SK-N-SH (cell line): Measurements from ENCODE around the gene AQP5. TPM values are rescaled to one million over a fixed set of nuclear protein-coding genes. Genes with fewer than 3 reads are reported as not detected.

Source experiments
- CTCF ChIA-PET: fragments of 300-600, 350-600 bp; formaldehyde crosslinking; extraction: SDS; loops from one replicate; lab custom pipeline; 2021; lab: Yijun Ruan, JAX
- POLR2A ChIA-PET: fragments of 350-600 bp; sonication (Branson Sonifier 250); formaldehyde crosslinking; extraction: SDS; loops from one replicate; lab custom pipeline; 2020; ENCODE audit warnings: antibody characterized with exemption, inconsistent platforms; lab: Yijun Ruan, JAX
- DNase-seq: peaks from one replicate; pipeline ENCODE4 v3.0.0; 2012
- H2AFZ ChIP-seq: fragments of 200-600 bp; sonication (generic); 2 replicates; pipeline ENCODE4 v1.8.1; 2016; ENCODE audit warnings: antibody characterized with exemption, mild to moderate bottlenecking, low read depth
- H3F3A ChIP-seq: fragments of 200-600 bp; sonication (generic); replicated peaks from 2 replicates; pipeline ENCODE3; 2016; ENCODE audit warnings: antibody characterized with exemption, mild to moderate bottlenecking; ENCODE audit not compliant: insufficient read depth
- H3K27ac ChIP-seq, 2 experiments: fragments of 200-500 bp in 1 of 2; fragments of 200-600 bp in 1 of 2; sonication (Bioruptor generic) in 1 of 2; sonication (generic), shearing (Covaris generic) in 1 of 2; 2 replicates each; pipeline versions ENCODE4 v1.5.1 to v1.6.1; 2014 to 2016; ENCODE audit warnings: low read depth in 2 of 2, inconsistent platforms in 1 of 2, low read length in 1 of 2, mild to moderate bottlenecking in 1 of 2, mixed read lengths in 1 of 2
- H3K27me3 ChIP-seq: fragments of 200-600 bp; sonication (generic), shearing (Covaris generic); 2 replicates; pipeline ENCODE4 v1.6.1; 2016; ENCODE audit warnings: mixed run types; ENCODE audit not compliant: insufficient read depth
- H3K36me3 ChIP-seq, 2 experiments: fragments of 200-500 bp in 1 of 2; fragments of 200-600 bp in 1 of 2; sonication (Bioruptor generic) in 1 of 2; sonication (generic) in 1 of 2; replicated peaks in 1 of 2; 2 replicates each; pipeline versions ENCODE3 to v1.5.1; 2014 to 2016; ENCODE audit warnings: low read length in 1 of 2, mild to moderate bottlenecking in 1 of 2; ENCODE audit not compliant: insufficient read depth in 2 of 2, control insufficient read depth in 1 of 2
- H3K4me1 ChIP-seq, 2 experiments: fragments of 200-500 bp in 1 of 2; fragments of 200-600 bp in 1 of 2; sonication (Bioruptor generic) in 1 of 2; sonication (generic), shearing (Covaris generic) in 1 of 2; 2 replicates each; pipeline versions ENCODE4 v1.5.1 to v1.6.1; 2014 to 2016; ENCODE audit warnings: low read depth in 1 of 2, low read length in 1 of 2, mixed run types in 1 of 2; ENCODE audit not compliant: insufficient read depth in 2 of 2, control insufficient read depth in 1 of 2
- H3K4me2 ChIP-seq: fragments of 200-600 bp; sonication (generic), shearing (Covaris generic); 2 replicates; pipeline ENCODE4 v1.6.1; 2017; ENCODE audit warnings: mixed run types
- H3K4me3 ChIP-seq, 2 experiments: fragments of 200-500 bp in 1 of 2; fragments of 200-600 bp in 1 of 2; sonication (Bioruptor generic) in 1 of 2; sonication (generic), shearing (Covaris generic) in 1 of 2; 2 replicates each; pipeline versions ENCODE4 v1.5.1 to v1.8.1; 2014 to 2016; ENCODE audit warnings: low read depth in 2 of 2, inconsistent platforms in 1 of 2, low read length in 1 of 2, mild to moderate bottlenecking in 1 of 2, mixed read lengths in 1 of 2, moderate library complexity in 1 of 2
- H3K79me2 ChIP-seq: fragments of 200-600 bp; sonication (generic); 2 replicates; pipeline ENCODE4 v1.8.1; 2017; ENCODE audit warnings: mild to moderate bottlenecking; ENCODE audit not compliant: insufficient read depth
- H3K9ac ChIP-seq: fragments of 200-600 bp; sonication (generic); 2 replicates; pipeline ENCODE4 v1.6.1; 2017; ENCODE audit warnings: mixed run types
- H3K9me2 ChIP-seq: fragments of 200-600 bp; sonication (generic); 2 replicates; pipeline ENCODE4 v1.6.1; 2017; ENCODE audit warnings: mixed run types
- H3K9me3 ChIP-seq: fragments of 200-600 bp; sonication (generic); 2 replicates; pipeline ENCODE4 v1.6.1; 2017; ENCODE audit warnings: mixed run types, mild to moderate bottlenecking, moderate library complexity
- H4K20me1 ChIP-seq: fragments of 200-600 bp; sonication (generic); 2 replicates; pipeline ENCODE4 v1.6.1; 2017; ENCODE audit warnings: mild to moderate bottlenecking, mixed run types; ENCODE audit not compliant: insufficient read depth
- EP300 ChIP-seq, 2 experiments: IDR thresholded peaks; 2 replicates each; pipeline versions ENCODE4 v1.4.0 to v1.6.1; 2012; ENCODE audit warnings: borderline replicate concordance in 1 of 2, low read depth in 1 of 2, low read length in 1 of 2
- FOSL2 ChIP-seq: IDR thresholded peaks from 2 replicates; pipeline ENCODE4 v1.4.0; 2012; ENCODE audit warnings: low read depth, mild to moderate bottlenecking, moderate library complexity, borderline replicate concordance
- FOXJ3 ChIP-seq: sonication (generic); formaldehyde crosslinking; IDR thresholded peaks from 2 replicates; pipeline ENCODE4 v1.5.1; 2020; ENCODE audit warnings: mild to moderate bottlenecking, missing genetic modification reagents
- GABPA ChIP-seq: IDR thresholded peaks from 2 replicates; pipeline ENCODE4 v1.4.0; 2012; ENCODE audit warnings: low read depth, mild to moderate bottlenecking
- IRF3 ChIP-seq: fragments of 150-350 bp; IDR thresholded peaks from 2 replicates; pipeline ENCODE4 v1.6.1; 2016; ENCODE audit warnings: mild to moderate bottlenecking, low read depth, low read length
- JUND ChIP-seq: IDR thresholded peaks from 2 replicates; pipeline ENCODE4 v1.4.0; 2012
- MEF2A ChIP-seq: IDR thresholded peaks from 2 replicates; pipeline ENCODE4 v1.4.0; 2012; ENCODE audit warnings: low read depth, borderline replicate concordance
- NFIC ChIP-seq: IDR thresholded peaks from 2 replicates; pipeline ENCODE4 v1.4.0; 2012; ENCODE audit warnings: borderline replicate concordance
- POLR2AphosphoS5 ChIP-seq: IDR thresholded peaks from 2 replicates; pipeline ENCODE4 v1.6.1; 2012; ENCODE audit warnings: low read depth, low read length
- RAD21 ChIP-seq: IDR thresholded peaks from 2 replicates; pipeline ENCODE4 v1.6.1; 2012; ENCODE audit warnings: mild to moderate bottlenecking, low read length
- RCOR1 ChIP-seq: fragments of 150-350 bp; IDR thresholded peaks from 2 replicates; pipeline ENCODE4 v1.6.1; 2017; ENCODE audit warnings: antibody characterized with exemption, low read length
- RFX5 ChIP-seq: IDR thresholded peaks from 2 replicates; pipeline ENCODE4 v1.6.1; 2012; ENCODE audit warnings: mild to moderate bottlenecking, improper control_type of control experiment, low read length
- SIN3A ChIP-seq: IDR thresholded peaks from 2 replicates; pipeline ENCODE4 v1.6.1; 2012; ENCODE audit warnings: low read depth, mild to moderate bottlenecking, low read length, moderate library complexity, borderline replicate concordance
- SMC3 ChIP-seq: IDR thresholded peaks from 2 replicates; pipeline ENCODE4 v1.6.1; 2012; ENCODE audit warnings: low read depth, low read length, improper control_type of control experiment
- TAF1 ChIP-seq: IDR thresholded peaks from 2 replicates; pipeline ENCODE4 v1.6.1; 2012; ENCODE audit warnings: low read depth, mild to moderate bottlenecking, low read length, moderate library complexity, borderline replicate concordance
- TCF12 ChIP-seq: IDR thresholded peaks from 2 replicates; pipeline ENCODE4 v1.4.0; 2012
- TEAD4 ChIP-seq: IDR thresholded peaks from 2 replicates; pipeline ENCODE4 v1.4.0; 2012; ENCODE audit warnings: mild to moderate bottlenecking, borderline replicate concordance; ENCODE audit not compliant: insufficient read depth
- USF1 ChIP-seq: IDR thresholded peaks from 2 replicates; pipeline ENCODE4 v1.4.0; 2012; ENCODE audit warnings: low read depth, borderline replicate concordance
- YY1 ChIP-seq: IDR thresholded peaks from 2 replicates; pipeline ENCODE4 v1.4.0; 2012; ENCODE audit warnings: low read depth, mild to moderate bottlenecking
- WGBS: methylation state at CpG from one replicate; pipeline ENCODE4 v1.1.6; 2017; ENCODE audit warnings: low lambda C conversion rate; 5-methylcytosine and 5-hydroxymethylcytosine counted together
- polyA plus RNA-seq, 3 experiments: library from polyadenylated mRNA; depleted of rRNA; stranded (reverse); fragments of >200 nt; gene quantifications; 2 replicates each; pipeline ENCODE4 v1.2.3, GENCODE V29; 2012

The AQP5 gene
- polyA plus RNA-seq, 1 of the 3 experiments (the other 2 are of a cell fraction): 0.10 TPM

- Histone ChIP-seq H3K4me3 (no peak overlapping the region), H3K9ac (no peak overlapping the region), H3K27me3 (no peaks in the 10 kb centered on the region), H4K20me1 (no peaks in the 10 kb centered on the region), H3K36me3 (no peaks in the 10 kb centered on the region), H3K4me1 (peaks cover 3 to 5% of the 10 kb centered on the region in 2 experiments; a peak in 2 of 4 replicates), H3K79me2 (no peaks in the 10 kb centered on the region), H3K4me2 (no peak overlapping the region), H3K9me3 (no peaks in the 10 kb centered on the region), H3K9me2 (no peaks in the 10 kb centered on the region), H3F3A (no peaks in the 10 kb centered on the region), H3K27ac (no peak overlapping the region), H2AFZ (no peak overlapping the region)
- WGBS: 93% methylated on average over 3 of the region's 3 CpGs
- ChIA-PET POLR2A (no interaction called here), CTCF (interaction anchor here (2.0 to 12.0 kb wide), 2 partner anchors 12 to 33 kb away, joined by 6 to 90 read pairs; no protein-coding TSS in a partner anchor)
- TF ChIP-seq RAD21: no peak
- TF ChIP-seq EP300 (IDR thresholded peaks at IDR 0.05; ENCODE audit: borderline replicate concordance in 1 of 2, low read depth in 1 of 2, low read length in 1 of 2): no peak
- TF ChIP-seq RCOR1: no peak
- no peak for TF ChIP-seq SIN3A
- no peak for TF ChIP-seq JUND
- no peak for TF ChIP-seq FOSL2
- no peak for TF ChIP-seq IRF3
- TF ChIP-seq SMC3: no peak
- no peak for TF ChIP-seq TAF1
- TF ChIP-seq USF1: no peak
- no peak for TF ChIP-seq TEAD4
- TF ChIP-seq YY1: no peak
- TF ChIP-seq POLR2AphosphoS5: no peak
- TF ChIP-seq MEF2A: no peak
- TF ChIP-seq FOXJ3 (CRISPR knock-in tag): no peak
- no peak for TF ChIP-seq TCF12
- TF ChIP-seq RFX5: no peak
- DNase-seq: no peak
Measured at GRCh38 chr12:49934505-49934904, 27.2 kb upstream of the AQP5 start.

GRCh38 chr12:49936925-49937324, 24.7 kb upstream of the AQP5 start:
- Histone ChIP-seq H2AFZ (no peak overlapping the region), H3K9me2 (no peaks in the 10 kb centered on the region), H3K4me3 (no peak overlapping the region), H3K27ac (no peak overlapping the region), H4K20me1 (no peaks in the 10 kb centered on the region), H3K36me3 (no peaks in the 10 kb centered on the region), H3K79me2 (no peaks in the 10 kb centered on the region), H3K4me2 (no peak overlapping the region), H3K27me3 (no peaks in the 10 kb centered on the region), H3K9me3 (no peaks in the 10 kb centered on the region), H3F3A (no peaks in the 10 kb centered on the region), H3K9ac (no peak overlapping the region), H3K4me1 (peaks cover 3 to 5% of the 10 kb centered on the region in 2 experiments; a peak in 2 of 4 replicates)
- no peak for DNase-seq
- 87% methylated on average over 3 of the region's 3 CpGs for WGBS
- TF ChIP-seq SMC3 (no peak), NFIC (no peak), GABPA (no peak), SIN3A (no peak), JUND (no peak), RAD21 (no peak)
- CTCF ChIA-PET: interaction anchor here (1.1 to 12.0 kb wide), 5 partner anchors 10 to 175 kb away, joined by 3 to 90 read pairs (median 3); no protein-coding TSS in a partner anchor
- POLR2A ChIA-PET: no interaction called here
